NCI-H460 (cell line): ENCODE data around the gene TBC1D2B. TPM values are rescaled to one million over a fixed set of nuclear protein-coding genes. Genes with fewer than 3 reads are reported as not detected.
"Not testable (repeated sequence)": the region's sequence is repeated elsewhere in the genome, so short reads cannot be mapped to it uniquely, and the experiment has no call there.

ENCODE experiments used
- DNase-seq: peaks from one replicate; pipeline ENCODE4 v3.0.0-alpha.2; 2016; ENCODE audit warnings: low read depth; ENCODE audit errors: extremely low read depth
- total RNA-seq: library from RNA; depleted of rRNA; stranded (reverse); fragments of >200 nt; shearing (Covaris generic); gene quantifications from 2 replicates; pipeline ENCODE4 v1.2.3, GENCODE V29; 2014

TBC1D2B gene
- total RNA-seq, 1 experiment from 2014 or later: 4.8 TPM

GRCh38 chr15:77980098-77980497, 97.4 kb downstream of the TBC1D2B start:
- DNase-seq: no peak

- not testable (repeated sequence) for DNase-seq
These were observed 98.4 kb downstream of the TBC1D2B start for GRCh38 chr15:77979157-77979556.

- not testable (repeated sequence) for DNase-seq
These were observed 98.8 kb downstream of the TBC1D2B start for GRCh38 chr15:77978759-77979145.

GRCh38 chr15:77977903-77978758, 99.4 kb downstream of the TBC1D2B start:
- DNase-seq: not testable (repeated sequence)

- not testable (repeated sequence) for DNase-seq
These were observed 100.6 kb downstream of the TBC1D2B start for GRCh38 chr15:77976760-77977525.

GRCh38 chr15:77976095-77976450, 101.4 kb downstream of the TBC1D2B start:
- not testable (repeated sequence) for DNase-seq

GRCh38 chr15:77975332-77976094, 102.0 kb downstream of the TBC1D2B start:
- DNase-seq: no peak

GRCh38 chr15:77974416-77975331, 102.8 kb downstream of the TBC1D2B start:
- no peak for DNase-seq

GRCh38 chr15:77974098-77974414, 103.5 kb downstream of the TBC1D2B start:
- DNase-seq: no peak

- DNase-seq: not testable (repeated sequence)
These were observed 104.0 kb downstream of the TBC1D2B start for GRCh38 chr15:77973273-77974097.

GRCh38 chr15:77972706-77973105, 104.8 kb downstream of the TBC1D2B start:
- not testable (repeated sequence) for DNase-seq

- DNase-seq: not testable (repeated sequence)
These were observed 105.6 kb downstream of the TBC1D2B start for GRCh38 chr15:77971875-77972274.

GRCh38 chr15:77970813-77971360, 106.6 kb downstream of the TBC1D2B start:
- not testable (repeated sequence) for DNase-seq

GRCh38 chr15:77969055-77969454, 108.5 kb downstream of the TBC1D2B start:
- DNase-seq: no peak

GRCh38 chr15:77967798-77968197, 109.7 kb downstream of the TBC1D2B start:
- no peak for DNase-seq

- not testable (repeated sequence) for DNase-seq
These were observed 110.3 kb downstream of the TBC1D2B start for GRCh38 chr15:77967235-77967615.

- peak; percentile 47 for DNase-seq
These were observed 110.8 kb downstream of the TBC1D2B start for GRCh38 chr15:77966540-77967234.

GRCh38 chr15:77964193-77964592, 113.3 kb downstream of the TBC1D2B start:
- DNase-seq: no peak
